Muscle of back (tissue), 11 donors: Measurements from ENCODE around the gene ANTXRL. TPM values are rescaled to one million over a fixed set of nuclear protein-coding genes. Genes with fewer than 3 reads are reported as not detected.
"Not testable (repeated sequence)": the region's sequence is repeated elsewhere in the genome, so short reads cannot be mapped to it uniquely, and the experiment has no call there.

Experiments used
- DNase-seq, 3 donors: peaks; one replicate each; pipeline versions ENCODE4 v3.0.0 to v3.0.0-alpha.2; 2013
- polyA plus RNA-seq, 10 donors: library from polyadenylated mRNA; unstranded; fragments of 120-200 nt; gene quantifications; one replicate each; pipeline ENCODE4 v1.2.1, GENCODE V29; 2013; ENCODE audit not compliant: insufficient read length in 10 of 10

Gene ANTXRL
- polyA plus RNA-seq, 10 donors: 0.11 to 0.21 TPM; not detected in 8

- no peak for DNase-seq
Measured at GRCh38 chr10:46254007-46254383, 32.8 kb upstream of the ANTXRL start.

GRCh38 chr10:46254467-46254866 lies 32.3 kb upstream of the ANTXRL start:
- no peak for DNase-seq

- DNase-seq: not testable (repeated sequence)
Measured at GRCh38 chr10:46255210-46255609, 31.6 kb upstream of the ANTXRL start.

- DNase-seq: peak in 1 of 3 donors; percentile 22
Measured at GRCh38 chr10:46255801-46256747, 30.7 kb upstream of the ANTXRL start.

- DNase-seq: no peak
Measured at GRCh38 chr10:46257099-46257498, 29.7 kb upstream of the ANTXRL start.

- DNase-seq: not testable (repeated sequence)
Measured at GRCh38 chr10:46262906-46263560, 23.8 kb upstream of the ANTXRL start.

- no peak for DNase-seq
Measured at GRCh38 chr10:46263831-46264268, 22.9 kb upstream of the ANTXRL start.

- no peak for DNase-seq
Measured at GRCh38 chr10:46264336-46264735, 22.5 kb upstream of the ANTXRL start.

- DNase-seq: no peak
Measured at GRCh38 chr10:46264737-46265368, 21.9 kb upstream of the ANTXRL start.

GRCh38 chr10:46265566-46266305 lies 21.1 kb upstream of the ANTXRL start:
- not testable (repeated sequence) for DNase-seq

GRCh38 chr10:46266306-46266985 lies 20.4 kb upstream of the ANTXRL start:
- no peak for DNase-seq

GRCh38 chr10:46267132-46267985 lies 19.4 kb upstream of the ANTXRL start:
- no peak for DNase-seq

GRCh38 chr10:46268076-46268881 lies 18.5 kb upstream of the ANTXRL start:
- DNase-seq: no peak

- DNase-seq: not testable (repeated sequence)
Measured at GRCh38 chr10:46269554-46270053, 17.2 kb upstream of the ANTXRL start.

- DNase-seq: no peak
Measured at GRCh38 chr10:46270086-46270811, 16.5 kb upstream of the ANTXRL start.

- DNase-seq: not testable (repeated sequence)
Measured at GRCh38 chr10:46270963-46271530, 15.8 kb upstream of the ANTXRL start.

GRCh38 chr10:46271795-46272499 lies 14.8 kb upstream of the ANTXRL start:
- not testable (repeated sequence) for DNase-seq
